Erythroblast (primary cell): ENCODE data around the gene PMP22.

Experiments used
- GATA1 ChIP-seq: IDR thresholded peaks from 2 replicates; pipeline ENCODE4 v1.6.1; 2011; ENCODE audit warnings: low read depth, mild to moderate bottlenecking, control low read depth, low read length, moderate library complexity
- POLR2A ChIP-seq: IDR thresholded peaks from 2 replicates; pipeline ENCODE4 v1.6.1; 2011; ENCODE audit warnings: mild to moderate bottlenecking, low read length

DNA sequence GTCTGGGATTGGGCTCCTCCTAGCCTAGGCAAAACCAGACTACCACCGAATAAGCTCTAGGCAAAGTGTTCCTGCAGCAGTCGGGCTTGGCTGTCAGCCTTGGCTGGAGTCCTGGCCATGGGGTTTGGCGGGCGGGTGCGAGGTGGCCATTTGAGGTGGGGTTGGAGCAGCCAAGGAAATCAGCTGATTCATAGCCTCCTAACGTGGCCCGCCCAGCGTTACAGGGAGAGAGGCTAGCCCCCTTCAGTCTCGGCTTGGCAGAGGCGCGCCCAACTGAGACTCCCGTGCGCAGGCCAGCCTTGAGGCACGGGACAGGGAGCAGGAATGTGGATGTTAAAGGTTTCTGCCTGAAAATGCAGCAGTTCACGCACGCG, 1.9 kb downstream of the PMP22 start:
- TF ChIP-seq POLR2A (no peak), GATA1 (no peak)
